HG03025 (cell line): ENCODE measurements around the gene GABRB2.
"Not testable (repeated sequence)": the region's sequence is repeated elsewhere in the genome, so short reads cannot be mapped to it uniquely, and the experiment has no call there.

Source experiments
- ATAC-seq: cut with Tn5 transposase; IDR thresholded peaks from one replicate; pipeline ENCODE4 v1.9.1; 2021; ENCODE audit warnings: mild to moderate bottlenecking, moderate library complexity; ENCODE audit not compliant: unreplicated experiment, low FRiP score

The GABRB2 gene

DNA sequence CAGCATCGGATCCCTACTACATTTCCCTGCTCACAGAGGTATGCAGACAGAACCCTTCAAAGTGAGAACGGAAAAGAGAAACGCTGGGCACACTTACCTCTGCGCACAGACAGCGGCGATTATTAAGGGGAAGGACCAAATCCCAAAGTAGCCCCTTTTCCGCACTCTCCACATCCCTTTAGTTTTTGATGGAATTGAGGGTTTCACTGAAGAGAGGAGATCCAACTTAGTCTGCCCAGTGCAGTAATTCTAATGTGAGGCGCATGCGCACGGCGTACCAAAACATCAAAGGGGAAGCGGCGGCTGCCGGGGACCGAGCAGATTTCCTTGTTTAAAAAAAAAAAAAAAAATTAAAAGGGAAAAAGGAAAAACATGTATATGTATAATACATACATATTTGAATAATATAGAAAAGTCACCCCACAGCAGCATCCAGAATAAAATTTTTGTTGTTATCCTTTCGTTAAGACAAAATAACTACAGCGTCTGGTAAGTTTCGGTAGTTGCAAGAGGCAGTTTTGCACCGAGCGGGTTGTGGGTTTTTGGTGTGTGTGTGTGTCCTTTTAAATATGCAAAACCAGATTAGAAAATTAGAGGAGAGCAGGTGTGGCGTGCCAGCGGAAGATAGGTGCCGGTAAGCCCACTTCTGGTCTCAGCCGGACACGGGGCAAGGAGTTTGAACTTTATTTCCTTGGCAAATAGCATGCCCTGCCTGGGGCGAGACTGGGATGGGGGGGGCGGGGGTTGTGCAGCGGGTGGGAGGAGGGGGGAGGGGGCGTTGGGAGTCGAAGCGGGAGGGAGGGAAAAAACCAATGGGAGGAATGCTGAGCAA lies at the start of gene GABRB2:
Gene GABRB2, minus strand, starts transcription at position 256 of the 832 bp plus-strand sequence. Its CDS starts 82 bp downstream, at position 174.
- peak; percentile 83 for ATAC-seq

DNA sequence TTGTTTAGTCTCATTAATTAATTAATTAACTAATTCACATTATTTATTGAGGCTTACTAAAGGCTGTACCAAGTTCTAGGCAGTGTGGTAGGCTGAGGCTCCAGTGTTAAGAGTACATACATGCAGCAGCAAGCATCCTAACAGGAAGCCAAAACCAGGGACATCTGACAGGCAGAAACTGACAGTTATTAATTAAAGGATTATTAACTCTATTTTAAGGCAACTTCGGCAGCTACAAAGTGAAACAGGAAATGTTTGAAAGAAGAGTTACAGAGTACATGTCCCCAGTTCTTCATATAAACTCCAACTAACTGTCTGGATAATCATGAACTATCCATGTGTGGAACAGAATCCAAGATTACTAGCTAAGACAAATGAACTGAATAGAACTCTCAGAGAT lies 39.3 kb upstream of the GABRB2 start:
- ATAC-seq = no peak

DNA sequence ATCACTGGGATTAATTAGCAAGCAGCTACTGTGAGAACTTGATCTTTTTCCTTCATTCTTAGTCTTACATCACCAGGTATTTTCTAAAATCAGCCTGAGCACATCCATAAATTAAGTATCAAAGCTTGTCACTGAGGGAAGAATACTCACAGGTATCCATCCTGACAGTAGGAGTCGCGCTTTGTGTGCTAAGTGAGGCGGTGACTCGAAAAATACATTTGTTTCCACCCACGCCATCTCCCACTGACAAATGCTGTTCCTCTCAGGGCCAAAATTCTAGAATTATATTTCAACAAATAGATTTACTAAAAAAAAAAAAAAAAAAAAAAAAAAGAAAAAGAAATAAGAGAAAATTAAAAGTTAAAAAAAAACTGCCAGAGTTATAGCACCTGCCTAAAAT lies 34.1 kb upstream of the GABRB2 start:
- no peak for ATAC-seq

DNA sequence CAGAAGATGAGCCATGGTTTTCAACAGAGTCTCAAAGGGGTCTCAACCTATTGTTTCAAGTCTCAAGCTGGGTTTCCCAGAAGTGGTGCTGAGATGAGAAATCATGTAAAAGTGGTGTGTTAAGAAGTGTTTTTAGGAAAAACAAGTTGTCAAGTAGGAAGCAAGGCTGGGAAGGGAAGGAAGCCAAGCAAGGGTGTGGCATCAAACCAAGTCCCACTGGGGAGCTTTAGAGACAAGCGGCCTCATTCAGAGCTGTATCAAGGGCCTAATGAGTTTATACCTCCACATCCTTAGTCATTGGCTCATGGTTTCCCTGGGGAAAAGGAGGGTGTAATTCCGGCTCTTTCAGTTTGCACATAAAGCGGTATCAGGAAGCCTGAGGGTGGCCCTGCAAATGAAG lies 26.4 kb upstream of the GABRB2 start:
- no peak for ATAC-seq

DNA sequence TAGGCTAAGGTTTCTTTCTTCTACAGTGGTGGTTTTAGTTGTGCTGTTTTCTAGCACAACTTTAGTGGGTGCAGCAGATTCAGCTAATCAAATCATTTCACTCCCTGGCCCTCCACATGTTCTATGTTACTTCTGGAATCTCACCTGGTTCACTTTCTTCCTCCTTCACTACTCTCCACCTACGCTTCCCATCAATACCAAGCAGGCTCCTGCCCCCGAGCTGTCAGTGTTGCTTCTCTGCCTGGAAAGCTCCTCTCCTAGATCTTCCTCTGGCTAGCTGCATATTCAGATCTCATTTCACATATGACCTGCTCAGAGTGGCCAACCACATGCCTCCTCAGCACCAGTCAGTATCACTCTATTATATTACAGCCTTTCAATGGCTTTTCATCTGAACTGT lies 19.6 kb upstream of the GABRB2 start:
- ATAC-seq = no peak

DNA sequence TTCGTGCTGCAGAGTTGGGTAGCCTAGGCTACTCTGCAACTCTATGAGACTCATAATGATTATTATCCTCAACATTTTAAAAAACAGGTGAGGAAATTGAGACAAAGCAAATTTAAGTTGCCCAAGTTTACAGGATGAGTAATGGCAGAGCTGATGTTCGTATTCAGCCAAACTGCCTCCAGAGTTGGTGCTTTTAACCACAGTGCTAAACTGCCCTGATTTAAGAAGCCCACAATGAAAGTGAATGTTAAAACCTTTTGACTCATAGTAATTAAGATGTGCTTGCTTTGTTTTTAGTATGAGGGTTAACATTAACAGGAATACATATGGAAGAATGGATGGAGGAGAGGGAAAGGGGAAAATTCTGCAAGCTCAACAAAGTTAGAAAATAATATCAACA lies 15.9 kb upstream of the GABRB2 start:
- no peak for ATAC-seq

DNA sequence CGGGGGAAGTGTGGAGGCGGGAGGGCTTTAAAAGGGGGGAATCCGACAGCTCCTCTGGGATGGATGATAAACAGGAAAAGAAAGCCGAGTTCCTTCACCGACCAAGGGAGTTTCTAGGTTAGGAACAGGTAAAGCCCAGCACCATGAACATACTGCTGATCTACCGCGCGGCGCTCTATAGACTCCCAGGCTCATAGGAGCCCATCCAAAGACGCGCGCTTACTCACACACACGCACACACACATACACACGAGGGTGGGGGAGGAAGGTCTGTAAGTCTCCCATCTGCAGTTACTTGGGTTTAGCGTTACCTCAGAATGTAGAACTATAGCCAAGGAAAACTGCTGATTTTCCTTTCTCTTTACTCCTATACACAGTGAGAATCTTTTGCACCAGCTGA lies 2.6 kb upstream of the GABRB2 start:
- no peak for ATAC-seq

DNA sequence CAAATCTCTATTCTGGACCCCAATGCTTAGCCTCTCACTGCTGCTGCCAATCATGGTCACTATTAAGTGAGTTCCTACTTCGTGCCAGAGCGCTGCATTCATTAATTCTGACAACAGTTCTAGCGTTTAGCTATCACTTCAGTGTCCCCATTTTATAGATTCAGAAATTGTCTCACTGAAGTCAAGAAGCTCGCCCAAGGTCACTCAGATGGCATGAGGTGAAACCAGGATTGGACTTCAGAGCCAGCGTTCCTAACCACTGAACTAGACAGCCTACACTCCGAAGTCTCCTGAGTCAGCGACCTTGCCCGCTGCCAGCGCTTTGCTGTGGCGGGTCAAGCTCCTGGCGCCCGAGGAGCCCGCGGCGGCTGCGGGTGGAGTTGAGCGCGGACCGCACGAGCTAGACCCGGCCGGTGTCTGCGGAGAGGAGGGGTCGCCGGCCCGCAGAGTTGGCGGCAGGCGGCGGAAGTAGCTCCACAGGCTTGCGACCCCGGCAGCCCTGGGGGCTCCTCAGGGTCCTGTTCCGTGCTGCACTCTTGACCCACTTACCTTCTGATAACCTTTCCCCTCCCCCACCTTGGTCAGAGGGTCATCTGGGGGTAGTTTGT lies 2.1 kb upstream of the GABRB2 start:
- no peak for ATAC-seq

DNA sequence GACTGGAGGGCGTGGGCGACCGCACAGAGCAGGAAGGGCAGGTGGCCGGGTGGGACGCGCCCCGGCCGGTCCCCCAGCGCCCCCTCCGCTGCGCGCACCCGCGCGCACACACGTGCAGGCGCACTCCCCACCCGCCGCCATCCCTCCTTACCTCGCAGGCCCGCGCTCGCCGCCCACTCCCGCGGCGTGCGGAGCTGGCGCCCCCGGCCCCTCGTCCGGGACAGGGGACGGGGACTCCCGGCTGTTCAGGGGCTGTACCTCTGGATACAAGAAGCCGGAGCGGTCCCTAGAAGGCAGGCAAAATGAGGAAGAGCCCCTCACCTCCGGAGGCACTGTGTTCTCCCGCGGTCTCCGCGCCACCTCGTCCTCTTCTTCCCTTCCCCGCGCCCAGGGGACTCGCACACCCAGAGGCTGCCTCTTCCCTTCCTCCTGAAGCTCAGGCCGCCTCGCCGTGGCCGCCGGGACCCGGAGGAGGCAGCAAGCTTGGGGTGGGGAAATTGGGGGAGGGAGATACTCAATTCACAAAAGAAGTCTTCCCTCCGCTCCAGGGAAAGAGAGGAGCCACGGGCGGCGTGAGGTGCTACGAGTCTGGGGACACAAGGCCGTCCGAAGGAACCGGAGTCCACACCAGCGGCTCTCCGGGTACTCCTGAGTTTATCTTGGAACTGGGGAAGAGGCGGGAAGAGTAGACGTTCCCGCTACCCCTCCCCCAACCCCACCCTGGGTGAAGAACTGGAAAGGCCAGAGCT lies 1.4 kb upstream of the GABRB2 start:
- ATAC-seq = no peak

DNA sequence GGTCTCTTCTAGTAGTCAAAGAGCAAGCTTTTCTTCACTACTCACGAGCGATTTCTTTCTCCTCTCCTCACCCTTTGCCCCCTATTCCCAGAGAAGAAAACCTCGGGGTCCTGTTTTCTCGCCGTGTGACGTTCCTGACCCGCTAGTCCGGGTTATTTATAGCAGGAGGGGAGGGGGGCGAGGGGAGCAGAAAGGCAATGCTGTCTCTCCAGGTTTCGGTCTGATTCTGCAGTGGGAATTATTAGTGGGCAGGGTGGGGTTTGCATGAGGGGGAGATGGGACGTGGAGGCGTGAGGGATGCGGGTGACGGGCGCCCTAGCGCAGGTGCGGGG lies 847 bp upstream of the GABRB2 start:
- ATAC-seq = no peak

DNA sequence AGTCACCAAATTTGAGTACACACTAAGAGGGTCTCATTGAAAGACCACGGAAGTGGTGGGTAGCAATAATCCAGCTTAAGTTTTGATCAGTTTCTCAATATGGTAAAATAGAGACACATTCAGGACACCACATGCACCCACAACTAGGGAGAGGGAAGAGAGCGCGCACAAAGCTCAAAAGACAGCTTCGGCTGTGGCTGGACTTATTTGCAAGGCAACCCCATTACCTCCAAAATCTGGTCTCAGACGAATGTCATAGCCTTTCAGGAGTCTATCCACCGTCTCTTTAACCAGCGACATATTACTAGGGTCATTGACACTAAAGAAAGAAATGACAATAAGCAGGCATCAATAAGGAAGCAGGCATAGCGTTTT lies 443 bp downstream of the GABRB2 start:
- ATAC-seq = peak; percentile 8

DNA sequence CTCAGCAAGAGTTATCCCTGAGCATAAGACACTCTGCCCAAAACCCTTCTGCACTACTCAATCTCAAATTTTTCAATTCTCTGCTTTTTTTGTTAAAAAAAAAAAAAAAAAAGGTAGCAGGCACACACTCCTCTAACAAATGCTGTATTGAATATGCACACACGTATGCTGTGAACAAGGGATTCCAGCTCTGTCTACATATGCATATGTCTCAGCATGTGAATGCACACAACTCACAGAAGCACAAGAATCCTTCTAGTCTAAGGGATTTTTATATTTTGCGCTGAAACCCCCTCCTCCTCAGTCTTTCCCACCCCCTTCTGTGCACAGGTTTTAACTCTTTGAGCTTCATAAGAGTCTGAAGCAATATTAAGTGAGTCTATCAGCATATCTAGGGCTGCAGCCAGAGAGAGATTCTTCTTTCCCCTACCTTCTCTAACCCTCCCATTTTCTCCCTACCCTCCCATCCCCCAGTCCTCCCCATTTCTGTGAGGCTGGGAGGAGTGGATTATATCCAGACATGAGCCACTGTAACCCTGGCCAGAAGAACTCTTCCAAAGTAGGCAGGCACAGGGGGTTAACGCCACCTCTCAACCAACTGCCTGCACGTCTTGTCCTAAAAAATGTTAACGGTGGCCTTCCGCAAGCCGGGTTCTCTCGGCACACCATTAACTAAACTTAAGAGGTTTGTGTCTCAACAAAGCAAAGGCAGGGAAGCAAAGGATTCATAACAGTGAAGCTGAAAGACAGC lies 1.0 kb downstream of the GABRB2 start:
- ATAC-seq = no peak

DNA sequence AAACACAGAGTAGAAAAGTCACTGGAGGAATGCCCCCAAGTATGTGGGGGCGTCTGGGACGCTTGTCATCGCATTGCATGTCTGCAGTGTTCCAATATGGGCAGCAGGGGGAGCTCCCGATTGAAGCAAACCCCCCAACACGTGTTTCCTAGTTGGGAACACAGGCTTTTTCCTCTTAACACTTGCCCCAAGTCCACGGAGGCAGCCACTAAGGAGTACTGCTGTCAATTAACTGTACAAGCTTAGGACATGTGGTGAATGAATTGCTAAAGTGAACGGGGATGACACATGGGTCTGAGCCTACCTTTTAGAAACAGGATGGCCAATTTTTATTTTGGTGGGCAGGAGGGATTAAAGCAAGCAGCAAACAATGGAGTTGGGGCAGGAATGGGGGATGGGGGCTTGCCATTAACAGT lies 2.2 kb downstream of the GABRB2 start:
- ATAC-seq = peak; percentile 38

DNA sequence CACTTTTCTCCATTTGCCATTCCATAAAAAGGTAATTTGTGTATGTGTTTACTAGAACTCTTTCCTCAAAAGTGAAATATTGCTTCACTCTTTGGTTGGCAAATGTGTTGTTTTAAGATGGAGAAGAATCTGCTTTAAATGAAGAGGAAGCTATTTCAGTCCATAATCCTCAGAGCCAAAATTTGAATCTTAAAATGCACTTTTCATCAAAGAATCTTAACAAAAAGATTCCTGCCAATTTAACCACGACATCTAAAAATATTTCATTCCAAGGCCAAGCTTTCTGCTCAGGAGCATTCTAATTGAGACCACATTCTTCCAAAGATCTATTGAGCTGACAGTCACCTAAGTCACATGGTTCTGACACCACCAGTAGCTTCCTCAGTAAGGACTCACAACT lies 7.5 kb downstream of the GABRB2 start:
- ATAC-seq = no peak

DNA sequence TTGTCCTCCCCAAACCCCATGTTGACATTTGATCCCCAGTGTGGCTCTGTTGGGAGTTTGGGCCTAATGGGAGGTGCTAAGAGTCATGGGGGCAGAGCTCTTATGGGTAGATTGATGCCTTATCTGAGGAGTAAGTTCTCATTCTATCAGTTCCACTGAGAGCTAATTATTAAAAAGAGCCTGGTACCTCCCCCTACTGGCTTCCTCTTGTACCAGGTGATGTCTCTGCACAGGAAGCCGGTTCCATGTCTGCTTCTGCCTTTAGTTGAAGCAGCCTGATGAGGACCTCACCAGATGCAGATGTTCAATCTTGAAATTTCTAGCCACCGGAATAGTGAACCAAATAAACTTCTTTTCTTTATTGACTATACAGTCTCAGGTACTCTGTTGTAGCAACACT lies 10.8 kb downstream of the GABRB2 start:
- ATAC-seq = peak; percentile 68

DNA sequence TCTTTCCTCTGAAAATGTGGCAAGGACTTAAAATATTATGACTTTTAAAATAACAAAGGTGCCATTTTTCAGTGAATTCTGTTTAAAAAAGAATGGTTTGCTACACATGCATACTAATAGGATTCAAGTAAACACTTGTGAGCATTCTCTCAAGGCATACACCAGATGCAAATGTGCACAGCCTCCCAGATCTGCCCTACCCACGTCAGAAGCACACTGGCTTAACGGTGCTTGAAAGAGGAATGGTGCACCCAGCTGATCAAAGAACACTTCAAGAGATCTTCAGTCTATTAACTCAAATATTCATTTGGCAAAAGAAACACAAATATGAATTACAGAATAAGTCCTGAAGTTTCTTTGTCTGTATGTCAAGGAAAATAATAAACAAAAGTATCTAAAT lies 15.8 kb downstream of the GABRB2 start:
- ATAC-seq = no peak

DNA sequence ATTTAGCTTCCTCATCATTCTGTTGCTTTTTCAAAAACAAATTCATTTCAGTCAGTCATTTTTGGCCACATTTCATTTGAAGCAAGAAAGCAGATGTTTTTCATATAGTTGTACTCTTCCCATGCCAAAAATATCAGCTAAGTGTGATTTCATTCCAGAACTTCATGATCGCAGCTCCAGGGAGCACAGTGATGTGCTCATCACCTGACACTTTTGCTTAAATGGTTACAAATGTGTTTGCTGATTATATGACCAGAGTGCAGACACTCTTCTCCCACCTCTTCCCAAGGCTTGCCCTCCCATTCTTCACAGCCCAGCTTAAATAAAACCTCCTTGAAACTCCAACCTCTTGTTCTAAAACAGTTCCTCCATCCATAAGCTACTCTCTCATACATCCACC lies 32.6 kb downstream of the GABRB2 start:
- ATAC-seq = no peak

DNA sequence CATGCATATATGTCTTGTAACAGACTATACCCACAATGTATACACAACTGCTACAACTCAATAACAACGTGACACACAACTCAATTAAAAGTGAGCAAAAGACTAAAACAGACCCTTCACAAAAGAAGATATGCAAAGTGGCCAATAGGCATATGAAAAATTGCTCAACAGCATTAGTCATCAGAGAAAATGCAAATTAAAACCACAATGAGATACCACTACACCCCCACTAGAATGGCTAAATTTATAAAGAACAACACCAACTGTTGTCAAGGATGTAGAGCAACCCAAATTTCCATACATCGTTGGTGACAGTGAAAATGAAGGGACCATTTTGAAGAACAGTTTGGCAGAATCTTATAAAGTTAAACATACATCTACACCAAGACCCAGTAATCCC lies 38.9 kb downstream of the GABRB2 start:
- ATAC-seq = no peak

DNA sequence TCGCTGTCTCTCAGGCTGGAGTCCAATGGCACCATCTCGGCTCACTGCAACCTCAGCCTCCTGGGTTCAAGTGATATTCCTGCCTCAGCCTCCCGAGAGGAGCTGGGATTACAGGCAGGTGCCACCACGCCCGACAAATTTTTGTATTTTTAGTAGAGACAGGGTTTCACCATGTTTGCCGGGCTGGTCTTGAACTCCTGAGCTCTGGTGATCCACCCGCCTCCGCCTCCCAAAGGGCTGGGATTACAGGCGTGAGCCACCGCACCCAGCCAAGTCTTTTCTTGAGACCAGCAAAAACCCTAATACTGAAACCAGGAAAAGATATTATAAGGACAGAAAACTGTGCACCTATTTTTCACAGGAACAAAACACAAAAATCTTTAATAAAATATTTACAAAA lies 41.4 kb downstream of the GABRB2 start:
- ATAC-seq = not testable (repeated sequence)

DNA sequence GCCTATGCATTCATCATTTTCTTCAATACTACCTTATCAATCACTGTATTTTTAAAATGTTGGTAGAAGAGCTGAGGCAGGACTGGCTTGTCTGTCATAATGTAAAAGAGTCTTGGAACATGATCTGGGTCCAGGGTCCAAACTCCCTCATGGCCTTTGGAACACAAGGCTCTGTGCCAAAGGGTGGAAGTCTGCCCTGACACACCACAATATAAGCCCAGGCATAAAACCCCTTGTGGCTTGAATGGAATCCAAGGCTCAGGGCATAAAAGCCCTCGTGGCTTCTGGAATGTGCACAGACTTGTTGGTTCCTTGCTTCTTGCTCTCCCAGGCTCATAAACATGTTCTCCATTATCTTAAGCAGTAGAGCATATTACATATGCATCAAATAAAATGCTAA lies 48.0 kb downstream of the GABRB2 start:
- no peak for ATAC-seq

DNA sequence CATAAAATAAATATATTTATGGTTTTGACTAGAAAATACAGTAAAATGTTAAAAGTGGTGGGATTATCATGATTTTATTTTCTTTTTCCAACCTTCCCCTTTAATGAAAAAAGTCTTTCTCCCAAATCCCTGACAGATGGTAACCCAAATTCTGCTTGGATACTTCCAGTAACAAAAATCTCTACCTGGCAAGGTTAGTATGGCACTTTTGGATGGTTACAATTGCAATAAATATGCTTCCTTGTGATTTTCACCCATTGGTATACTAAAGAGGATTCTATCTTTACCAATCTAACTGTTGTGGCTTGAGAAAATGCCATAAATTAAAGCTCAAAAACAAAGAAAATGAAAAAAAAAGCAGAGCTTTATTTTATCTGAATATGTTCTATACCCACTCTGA lies 62.8 kb downstream of the GABRB2 start:
- no peak for ATAC-seq
